GM18858 (cell line): ENCODE measurements around the gene MRPL23.

Experiments used
- ATAC-seq: cut with Tn5 transposase; IDR thresholded peaks from one replicate; pipeline ENCODE4 v1.9.1; 2021; ENCODE audit not compliant: unreplicated experiment

Gene MRPL23

GRCh38 chr11:1988667-1989317, 41.7 kb downstream of the MRPL23 start:
- no peak for ATAC-seq

- no peak for ATAC-seq
Observed at GRCh38 chr11:1989953-1990352, 42.8 kb downstream of the MRPL23 start.

GRCh38 chr11:1990872-1991578, 43.9 kb downstream of the MRPL23 start:
- ATAC-seq: no peak

GRCh38 chr11:1992111-1992510, 45.0 kb downstream of the MRPL23 start:
- no peak for ATAC-seq

- no peak for ATAC-seq
Observed at GRCh38 chr11:1994121-1994520, 47.0 kb downstream of the MRPL23 start.

- no peak for ATAC-seq
Observed at GRCh38 chr11:1997755-1998154, 50.6 kb downstream of the MRPL23 start, which contains the start of gene H19. Gene H19, minus strand, starts transcription at chr11:1997842.

- ATAC-seq: no peak
Observed at GRCh38 chr11:1998290-1998689, 51.2 kb downstream of the MRPL23 start.

DNA sequence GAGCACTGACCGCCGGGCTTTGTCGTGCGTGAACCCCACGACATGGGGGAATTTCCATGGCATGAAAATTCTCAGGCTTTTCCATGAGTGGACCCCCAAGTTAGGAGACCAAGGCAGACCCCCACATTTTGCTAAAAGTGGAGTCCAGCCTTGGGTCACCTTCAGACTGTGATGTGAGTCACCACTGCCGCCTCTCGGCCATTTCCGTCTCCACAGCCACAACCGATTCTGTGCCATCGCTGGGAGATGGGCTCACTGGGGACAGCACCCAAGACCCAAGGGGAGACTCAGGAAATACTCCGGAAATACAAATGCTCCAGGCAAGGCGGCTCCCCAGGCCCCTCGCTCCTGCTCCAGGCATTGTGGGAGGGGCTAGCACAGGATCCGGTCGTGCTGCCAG, 51.7 kb downstream of the MRPL23 start:
- ATAC-seq: no peak

DNA sequence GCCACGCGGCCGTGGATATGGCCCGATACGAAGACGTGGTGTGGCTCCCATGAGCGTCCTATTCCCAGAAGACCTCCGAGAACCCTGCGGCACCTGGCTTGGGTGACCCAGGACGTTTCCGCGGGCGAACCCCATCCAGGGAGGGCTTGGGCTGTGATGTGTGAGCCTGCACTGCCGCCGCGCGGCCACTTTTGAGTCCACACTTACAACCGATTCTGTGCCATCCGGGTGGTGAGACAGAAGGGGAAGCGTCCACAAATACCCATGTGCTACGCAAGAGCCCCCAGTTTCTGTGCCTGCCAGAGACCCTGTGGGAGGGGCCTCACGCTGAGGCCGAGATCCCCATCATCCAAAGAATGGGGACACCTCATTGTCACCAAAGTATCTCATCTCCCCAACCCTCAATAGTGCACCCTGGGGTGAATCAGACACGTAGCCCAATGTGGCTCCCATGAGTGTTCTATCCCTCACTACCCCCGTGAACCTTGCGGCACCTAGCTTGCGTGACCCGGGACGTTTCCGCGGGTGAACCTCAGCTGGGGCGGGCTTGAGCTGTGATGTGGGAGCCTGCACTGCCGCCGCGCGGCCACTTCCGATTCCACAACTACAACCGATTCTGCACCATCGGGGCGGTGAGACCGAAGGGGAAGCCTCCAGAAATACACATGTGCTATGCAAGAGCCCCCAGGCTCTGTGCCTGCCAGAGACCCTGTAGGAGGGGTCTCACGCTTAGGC, 55.1 kb downstream of the MRPL23 start:
- ATAC-seq: no peak

DNA sequence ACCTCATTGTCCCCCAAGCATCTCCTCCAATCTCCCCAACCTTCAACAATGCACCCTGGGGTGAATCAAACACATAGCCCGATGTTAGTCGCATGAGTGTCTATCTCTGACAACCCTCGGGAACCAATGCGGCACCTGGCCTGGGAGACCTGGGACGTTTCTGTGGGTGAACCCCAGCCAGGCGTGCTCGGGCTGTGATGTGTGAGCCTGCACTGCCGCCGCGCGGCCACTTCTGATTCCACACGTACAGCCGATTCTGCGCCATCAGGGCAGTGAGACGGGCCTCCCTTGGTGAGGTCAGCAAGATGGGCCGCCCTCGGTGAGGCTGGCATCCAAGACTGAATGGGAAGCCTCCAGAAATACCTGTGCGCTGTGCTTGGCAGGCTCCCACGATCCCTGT, 55.7 kb downstream of the MRPL23 start:
- no peak for ATAC-seq

DNA sequence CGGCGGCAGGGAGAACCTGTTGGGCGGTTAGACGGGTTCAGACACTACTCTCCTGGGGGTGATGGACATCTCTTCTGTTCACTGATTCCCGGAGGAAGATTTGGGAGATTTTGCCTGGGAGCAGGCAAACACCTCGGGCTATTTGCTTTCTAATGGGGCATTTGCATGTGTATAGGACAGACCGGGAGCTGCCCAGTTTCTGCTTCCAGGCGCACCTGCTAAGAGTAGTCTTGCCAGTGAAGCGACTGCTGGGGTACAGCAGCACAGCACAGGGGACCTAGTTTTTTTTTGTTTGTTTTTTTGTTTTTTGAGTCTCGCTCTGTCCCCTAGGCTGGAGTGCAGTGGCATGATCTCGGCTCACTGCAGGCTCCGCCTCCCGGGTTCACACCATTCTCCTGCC, 57.3 kb downstream of the MRPL23 start:
- ATAC-seq: no peak
